Activated T-helper 1 cell treated with anti-CD3 and anti-CD28 coated beads, Interleukin-2, amount 50 U/mL, for 16 hours (primary cell): ENCODE measurements around the gene SCG2.

Source experiments
- DNase-seq, 2 donors: peaks; one replicate each; pipeline ENCODE4 v3.0.0-alpha.2; 2020; ENCODE audit warnings: low read depth in 1 of 2, low spot score in 1 of 2

The SCG2 gene

GRCh38 chr2:223601932-223602666 is at the start of gene SCG2:
Gene SCG2, minus strand, starts transcription at chr2:223602361. Its CDS starts 3,079 bp downstream, at chr2:223599282.
- no peak for DNase-seq

- no peak for DNase-seq
Observed at GRCh38 chr2:223649554-223650533, 47.7 kb upstream of the SCG2 start.

GRCh38 chr2:223648755-223649154 is 46.6 kb upstream of the SCG2 start:
- DNase-seq = no peak

- no peak for DNase-seq
Observed at GRCh38 chr2:223647258-223647952, 45.2 kb upstream of the SCG2 start.

GRCh38 chr2:223644136-223644535 is 42.0 kb upstream of the SCG2 start:
- DNase-seq = no peak

- DNase-seq = no peak
Observed at GRCh38 chr2:223643309-223643708, 41.1 kb upstream of the SCG2 start.

GRCh38 chr2:223642506-223642905 is 40.3 kb upstream of the SCG2 start:
- DNase-seq = no peak

GRCh38 chr2:223641082-223641481 is 38.9 kb upstream of the SCG2 start:
- no peak for DNase-seq

GRCh38 chr2:223635080-223635479 is 32.9 kb upstream of the SCG2 start:
- no peak for DNase-seq

GRCh38 chr2:223634238-223634637 is 32.1 kb upstream of the SCG2 start:
- DNase-seq = no peak

- no peak for DNase-seq
Observed at GRCh38 chr2:223633656-223634055, 31.5 kb upstream of the SCG2 start.

GRCh38 chr2:223632826-223633225 is 30.7 kb upstream of the SCG2 start:
- DNase-seq = no peak

- no peak for DNase-seq
Observed at GRCh38 chr2:223626716-223627115, 24.6 kb upstream of the SCG2 start.

- DNase-seq = no peak
Observed at GRCh38 chr2:223625652-223626051, 23.5 kb upstream of the SCG2 start.

- DNase-seq = no peak
Observed at GRCh38 chr2:223621901-223622300, 19.7 kb upstream of the SCG2 start.

- no peak for DNase-seq
Observed at GRCh38 chr2:223619486-223620129, 17.4 kb upstream of the SCG2 start.

- no peak for DNase-seq
Observed at GRCh38 chr2:223618172-223619035, 16.2 kb upstream of the SCG2 start.

- DNase-seq = no peak
Observed at GRCh38 chr2:223614534-223614933, 12.4 kb upstream of the SCG2 start.

- DNase-seq = no peak
Observed at GRCh38 chr2:223613017-223613950, 11.1 kb upstream of the SCG2 start.
